Sigmoid colon (tissue), 4 donors: ENCODE data around the gene KCNAB3.

Experiments used
- CTCF ChIP-seq, 4 experiments: fragments of 450-650 bp in 3 of 4; fragments of 200-600 bp in 1 of 4; IDR thresholded peaks; one replicate each; pipeline ENCODE4 v1.5.1; 2016 to 2019; ENCODE audit warnings: antibody characterized with exemption in 4 of 4, mild to moderate bottlenecking in 3 of 4, moderate library complexity in 2 of 4
- POLR2A ChIP-seq, 2 donors: fragments of 450-650 bp; IDR thresholded peaks; one replicate each; pipeline ENCODE4 v1.6.1; 2016; ENCODE audit warnings: antibody characterized with exemption in 2 of 2, mild to moderate bottlenecking in 2 of 2, moderate library complexity in 2 of 2
- POLR2AphosphoS5 ChIP-seq, 4 donors: sonication (generic); formaldehyde crosslinking; IDR thresholded peaks; one replicate each; pipeline ENCODE4 v1.6.1; 2017; ENCODE audit warnings: antibody characterized with exemption in 4 of 4

- TF ChIP-seq CTCF (IDR thresholded peaks at IDR 0.05) (no peak), POLR2A (IDR thresholded peaks at IDR 0.05) (no peak), POLR2AphosphoS5 (IDR thresholded peaks at IDR 0.05) (no peak)
Observed at GRCh38 chr17:7886227-7887037, 43.2 kb downstream of the KCNAB3 start.
